Breast epithelium (tissue), 3 donors: Measurements from ENCODE around the gene PET117.

Source experiments
- CTCF ChIP-seq, 3 donors: fragments of 450-650 bp; IDR thresholded peaks; one replicate each; pipeline ENCODE4 v1.5.1; 2016 to 2017; ENCODE audit warnings: antibody characterized with exemption in 3 of 3, mild to moderate bottlenecking in 3 of 3, moderate library complexity in 3 of 3
- POLR2A ChIP-seq: fragments of 450-650 bp; IDR thresholded peaks from one replicate; pipeline ENCODE4 v1.6.1; 2016; ENCODE audit warnings: antibody characterized with exemption, mild to moderate bottlenecking, moderate library complexity
- POLR2AphosphoS5 ChIP-seq, 3 donors: sonication (generic); formaldehyde crosslinking; IDR thresholded peaks; one replicate each; pipeline ENCODE4 v1.6.1; 2017; ENCODE audit warnings: antibody characterized with exemption in 3 of 3

- no peak for TF ChIP-seq CTCF (IDR thresholded peaks at IDR 0.05)
- no peak for TF ChIP-seq POLR2AphosphoS5 (IDR thresholded peaks at IDR 0.05)
- TF ChIP-seq POLR2A: no peak
Measured at GRCh38 chr20:18132663-18133062, 5.0 kb upstream of the PET117 start.
